Activated effector memory CD4-positive, alpha-beta T cell treated with Interleukin-2 at 50 U/mL for 16 hours (primary cell): ENCODE results near the gene TIMM21.

Experiments
- DNase-seq: peaks from one replicate; pipeline ENCODE4 v3.0.0-alpha.2; 2020

Gene TIMM21, protein sequence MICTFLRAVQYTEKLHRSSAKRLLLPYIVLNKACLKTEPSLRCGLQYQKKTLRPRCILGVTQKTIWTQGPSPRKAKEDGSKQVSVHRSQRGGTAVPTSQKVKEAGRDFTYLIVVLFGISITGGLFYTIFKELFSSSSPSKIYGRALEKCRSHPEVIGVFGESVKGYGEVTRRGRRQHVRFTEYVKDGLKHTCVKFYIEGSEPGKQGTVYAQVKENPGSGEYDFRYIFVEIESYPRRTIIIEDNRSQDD

DNA sequence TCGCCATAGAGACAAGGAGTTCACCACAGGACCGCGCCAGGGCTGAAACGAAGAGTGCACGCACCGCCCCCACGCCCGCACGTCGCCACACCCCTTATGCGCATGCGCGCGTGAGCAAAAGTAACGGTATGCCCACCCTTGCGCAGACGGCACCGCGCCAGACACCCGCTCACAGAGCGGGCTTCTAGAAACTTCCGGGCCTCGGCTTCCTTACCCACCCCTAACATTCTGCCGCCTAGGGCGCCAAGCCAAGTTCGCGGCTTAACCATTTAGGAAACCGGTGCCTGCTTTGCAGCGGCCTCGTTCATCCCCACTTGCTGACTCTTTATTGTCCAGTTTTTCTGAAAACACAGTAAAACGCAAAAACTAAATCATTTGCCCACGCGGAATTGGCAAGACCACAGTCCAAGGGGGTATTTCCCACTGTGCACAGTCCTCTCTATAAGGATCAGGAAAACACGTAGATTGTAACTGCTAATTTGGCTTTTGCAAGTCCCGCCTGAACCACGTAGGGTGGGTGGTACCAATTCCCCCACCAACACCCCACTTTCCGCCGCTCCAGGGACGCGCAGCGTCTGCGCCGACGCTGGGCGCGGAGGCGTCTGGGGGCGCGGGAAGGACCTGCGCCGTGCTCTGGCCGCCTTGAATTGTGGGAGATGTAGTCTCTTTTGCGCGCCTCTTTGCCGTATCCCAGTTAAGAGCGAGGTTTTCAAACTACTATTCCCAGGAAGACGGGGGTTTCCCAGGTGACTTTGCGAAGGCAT lies at the start of gene TIMM21, which contains the start of gene FBXO15:
Gene TIMM21, plus strand, starts transcription at position 745 of the 764 bp plus-strand sequence. CDS start 286 bp downstream, outside the sequence.
Gene FBXO15, minus strand, starts transcription at position 56 of the 764 bp plus-strand sequence. Its CDS starts 49 bp downstream, at position 7.
- DNase-seq: peak; percentile 94

- no peak for DNase-seq
Observed at GRCh38 chr18:74108460-74108859, 39.9 kb upstream of the TIMM21 start.

DNA sequence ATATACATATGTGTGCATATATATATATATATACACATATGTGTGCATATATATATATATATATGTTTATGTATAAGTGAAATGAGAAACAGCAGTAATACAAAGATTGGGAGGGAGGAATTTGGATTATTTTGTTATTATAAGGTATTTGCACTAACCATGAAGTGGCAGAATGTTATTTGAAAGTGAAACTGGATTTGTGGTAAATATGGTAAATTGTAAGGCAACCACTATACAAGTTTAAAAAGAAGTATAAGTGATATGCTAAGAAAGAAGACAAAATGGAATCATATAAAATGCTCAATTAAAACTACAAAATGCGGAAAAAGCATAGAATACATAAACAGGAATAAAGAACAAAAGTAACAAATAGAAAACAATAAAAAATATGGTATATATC lies 38.2 kb upstream of the TIMM21 start:
- DNase-seq: no peak

DNA sequence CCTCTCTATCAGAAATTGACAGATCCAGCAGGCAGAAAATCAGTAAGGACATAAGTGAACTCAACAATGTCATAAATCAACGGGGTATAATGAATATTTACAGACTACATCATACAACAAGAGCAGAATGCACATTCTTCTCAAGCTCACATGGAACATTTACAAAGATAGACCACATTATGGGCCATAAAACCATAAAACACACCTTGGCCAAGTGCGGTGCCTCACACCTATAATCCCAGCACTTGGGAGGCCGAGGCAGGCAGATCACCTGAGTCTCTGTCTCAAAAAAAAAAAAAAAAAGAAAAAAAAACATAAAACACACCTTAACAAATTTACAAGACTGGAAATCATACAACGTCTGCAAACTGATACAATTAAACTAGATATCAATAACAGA lies 37.3 kb upstream of the TIMM21 start:
- no peak for DNase-seq

- DNase-seq: no peak
Observed at GRCh38 chr18:74113711-74114110, 34.6 kb upstream of the TIMM21 start.

- DNase-seq: no peak
Observed at GRCh38 chr18:74114116-74114515, 34.2 kb upstream of the TIMM21 start.

DNA sequence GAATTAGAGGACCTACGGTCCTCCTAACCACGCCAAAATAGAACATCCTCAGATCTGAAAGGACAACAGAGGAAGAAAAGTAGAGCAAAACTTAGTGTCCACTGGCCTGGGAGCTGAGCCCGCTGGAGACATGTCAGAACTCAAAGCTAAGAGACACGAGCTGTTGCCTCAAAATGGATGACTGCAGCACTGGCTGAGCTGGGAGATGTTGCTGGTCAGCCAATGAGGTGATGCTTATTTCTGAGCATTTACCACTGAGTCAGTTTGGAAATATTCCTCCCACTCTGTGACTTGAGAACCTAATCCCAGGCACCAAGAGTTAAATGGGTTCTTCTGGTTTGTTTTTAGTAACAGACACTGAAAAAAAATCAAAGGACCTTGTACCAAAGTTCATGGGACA lies 33.3 kb upstream of the TIMM21 start:
- no peak for DNase-seq

- no peak for DNase-seq
Observed at GRCh38 chr18:74116633-74117554, 31.4 kb upstream of the TIMM21 start.

- no peak for DNase-seq
Observed at GRCh38 chr18:74123200-74123599, 25.1 kb upstream of the TIMM21 start.

DNA sequence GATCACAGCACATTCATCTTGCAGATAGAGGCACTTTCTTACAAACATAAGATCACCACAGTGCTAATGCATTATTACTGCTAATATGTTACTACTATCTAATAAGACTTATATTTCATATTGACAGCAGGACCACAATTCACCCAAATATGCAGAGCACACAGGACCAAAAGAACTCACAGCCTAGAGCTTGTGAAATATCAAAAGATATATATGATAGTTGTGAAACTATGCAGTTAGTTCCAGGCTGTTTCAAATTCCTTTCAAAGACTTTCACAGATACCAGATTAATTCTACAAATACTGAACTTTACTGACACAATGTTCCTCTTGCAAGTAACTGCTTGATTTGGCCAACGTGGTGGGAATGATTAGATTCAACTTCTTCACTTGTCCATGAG lies 23.7 kb upstream of the TIMM21 start:
- DNase-seq: no peak

- DNase-seq: no peak
Observed at GRCh38 chr18:74126684-74127655, 21.4 kb upstream of the TIMM21 start.

DNA sequence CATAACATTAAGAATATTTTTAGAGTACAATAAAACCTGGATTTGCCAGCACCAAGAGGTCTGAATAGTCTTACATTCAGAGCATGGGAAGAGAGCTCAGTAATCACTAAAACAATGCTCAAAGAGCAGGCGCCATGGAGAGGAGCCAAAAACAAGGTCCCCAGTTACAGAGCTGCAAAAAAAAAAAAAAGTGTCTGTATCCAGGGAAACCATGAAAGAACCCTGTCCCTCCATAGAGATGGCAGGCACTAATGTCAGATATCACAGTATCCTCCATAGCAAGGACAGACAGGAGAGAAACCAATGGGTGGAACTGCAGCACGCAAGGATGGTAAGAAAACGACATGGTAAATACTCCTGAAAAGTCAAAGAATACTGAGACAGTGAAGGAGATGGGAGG lies 20.2 kb upstream of the TIMM21 start:
- no peak for DNase-seq

GRCh38 chr18:74131124-74131523 lies 17.2 kb upstream of the TIMM21 start:
- DNase-seq: no peak

DNA sequence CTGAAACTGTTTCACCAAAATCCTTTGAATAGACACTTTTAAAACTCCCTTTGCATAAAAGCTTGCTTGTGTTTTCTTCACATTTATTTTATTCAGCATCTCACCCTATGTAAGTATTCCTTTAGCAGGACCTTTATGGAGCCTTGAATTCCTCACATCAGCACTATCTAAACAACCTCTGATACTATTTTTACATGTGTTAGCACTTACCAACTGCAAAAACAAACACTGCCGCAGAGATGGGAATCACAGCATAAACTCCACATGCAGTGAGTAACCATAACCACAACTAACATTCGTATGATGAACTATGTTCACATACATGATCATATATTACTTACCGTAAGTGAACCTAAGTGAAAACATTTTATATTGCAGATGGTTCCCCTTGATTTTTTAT lies 16.1 kb upstream of the TIMM21 start:
- no peak for DNase-seq

- DNase-seq: no peak
Observed at GRCh38 chr18:74137920-74138538, 10.3 kb upstream of the TIMM21 start.

DNA sequence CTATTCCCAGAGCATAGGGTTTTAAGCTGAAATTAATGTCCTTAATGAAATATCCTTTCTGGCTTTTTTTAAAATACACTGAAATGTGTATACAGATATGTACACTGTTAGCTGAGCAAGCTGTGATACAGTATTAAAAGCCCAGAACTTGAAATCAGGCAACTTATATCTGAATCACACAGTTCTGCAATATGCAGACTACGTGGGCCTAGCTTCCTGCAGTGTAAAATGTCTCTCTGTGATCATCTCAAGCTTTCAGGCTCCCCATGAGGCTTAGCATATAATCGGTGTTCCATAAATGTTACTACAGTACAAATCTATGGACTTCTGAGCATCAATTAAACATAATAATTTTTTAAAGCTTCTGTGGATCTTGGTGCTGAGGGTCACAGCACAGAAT lies 8.9 kb upstream of the TIMM21 start:
- no peak for DNase-seq

GRCh38 chr18:74139888-74140287 lies 8.4 kb upstream of the TIMM21 start:
- no peak for DNase-seq

DNA sequence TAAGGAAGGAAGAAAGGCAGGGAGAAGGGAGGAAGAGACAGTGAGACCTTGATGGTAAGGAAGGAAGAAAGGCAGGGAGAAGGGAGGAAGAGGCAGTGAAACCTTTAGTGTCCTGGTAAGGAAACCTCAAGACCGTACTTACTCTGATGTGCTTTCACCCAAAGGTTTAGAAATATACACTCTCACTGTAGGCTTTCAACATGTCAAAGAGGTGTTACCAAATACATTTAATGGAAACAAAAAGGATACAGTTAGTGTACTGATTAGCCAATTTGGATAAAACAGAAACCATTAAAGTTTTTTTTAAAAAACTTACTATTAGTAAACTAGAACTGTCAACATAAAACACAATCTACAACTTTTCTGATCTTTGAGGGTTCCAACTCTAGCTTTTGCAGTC lies 7.7 kb upstream of the TIMM21 start:
- DNase-seq: no peak

DNA sequence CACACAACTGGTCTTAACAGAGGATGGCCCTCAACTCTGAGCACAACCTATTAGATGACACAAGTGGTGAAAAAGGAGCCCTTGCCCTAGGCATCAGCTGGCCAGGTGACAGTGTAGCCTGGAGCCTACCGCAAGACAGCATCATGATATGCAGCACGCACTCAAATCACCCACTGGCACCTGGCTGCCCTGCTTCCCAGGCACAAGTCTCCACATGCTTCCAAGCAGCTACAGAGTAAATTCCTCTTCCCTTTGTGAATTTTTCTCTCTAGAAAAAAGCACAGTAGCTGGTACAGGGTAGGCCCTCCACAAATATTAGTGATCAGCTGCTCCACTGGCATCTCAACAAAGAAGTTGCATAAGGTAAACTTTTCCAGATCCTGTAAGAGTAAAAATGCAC lies 6.7 kb upstream of the TIMM21 start:
- DNase-seq: no peak

DNA sequence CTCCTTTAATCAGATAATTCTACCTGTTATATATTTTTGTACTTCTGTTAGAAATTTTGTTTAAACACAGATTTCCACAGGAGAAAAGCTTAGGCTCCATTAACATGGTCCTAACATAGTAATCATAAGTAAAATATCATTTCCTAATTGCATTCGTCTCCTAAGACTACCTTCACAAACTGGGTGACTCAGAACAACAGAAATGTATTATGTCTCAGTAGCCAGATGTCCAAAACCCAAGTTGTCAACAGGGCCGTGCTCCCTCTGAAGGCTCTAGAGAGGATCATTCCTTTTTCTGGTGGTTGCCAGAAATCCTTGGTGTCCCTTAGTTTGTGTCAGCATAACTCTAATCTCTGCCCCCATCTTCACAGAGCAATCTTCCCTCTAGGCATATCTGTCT lies 6.1 kb upstream of the TIMM21 start:
- no peak for DNase-seq

GRCh38 chr18:74146756-74147155 lies 1.6 kb upstream of the TIMM21 start:
- DNase-seq: no peak

DNA sequence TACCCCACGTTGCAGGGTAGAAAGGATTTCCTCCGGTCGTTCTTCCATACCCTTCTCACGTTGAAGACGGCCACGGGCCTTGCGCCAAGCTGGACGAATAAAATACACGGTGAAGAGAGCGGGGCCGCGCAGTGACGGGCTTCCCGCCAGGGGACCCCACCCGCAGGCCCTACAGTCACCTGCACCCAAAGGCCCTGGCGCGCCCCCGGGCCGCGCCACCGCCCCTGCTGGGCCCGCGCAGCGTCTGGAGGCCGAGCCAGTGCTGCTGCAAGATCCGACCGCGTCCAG lies 888 bp upstream of the TIMM21 start:
- no peak for DNase-seq
